Measurements from ENCODE around the gene SHISA5. TPM values are rescaled to one million over a fixed set of nuclear protein-coding genes. Genes with fewer than 3 reads are reported as not detected.
"Not testable (repeated sequence)": the region's sequence is repeated elsewhere in the genome, so short reads cannot be mapped to it uniquely, and the experiment has no call there.

SHISA5 gene
- total and polyA plus RNA-seq, 9 donors, result 59.7 to 150 (median 118) TPM

- no peaks in the 10 kb centered on the region for H3K36me3 ChIP-seq
- no peaks in the 10 kb centered on the region for H3K4me1 ChIP-seq (ENCODE audit: insufficient read depth)
- H3K4me3 ChIP-seq, result no peak overlapping the region
- H3K9me3 ChIP-seq, result no peaks in the 10 kb centered on the region
- WGBS, 3 donors, result 96 to 98% (median 96%) methylated on average over 4 of the region's 4 CpGs
- TF ChIP-seq EP300 (IDR thresholded peaks at IDR 0.05) (no peak), POLR2A (IDR thresholded peaks at IDR 0.05) (no peak), CTCF (IDR thresholded peaks at IDR 0.05) (no peak)
- H3K27ac ChIP-seq, result no peak overlapping the region
- DNase-seq, result no peak
- intact Hi-C loops (cut with DNase I), result no loop called here
- H3K27me3 ChIP-seq, result no peaks in the 10 kb centered on the region
These were observed 31.6 kb upstream of the SHISA5 start for GRCh38 chr3:48535578-48535977.

GRCh38 chr3:48532977-48533337, 29.0 kb upstream of the SHISA5 start:
- Histone ChIP-seq H3K4me3 (no peak overlapping the region), H3K27ac (no peak overlapping the region), H3K9me3 (no peaks in the 10 kb centered on the region), H3K36me3 (no peaks in the 10 kb centered on the region), H3K4me1 (ENCODE audit: insufficient read depth) (no peaks in the 10 kb centered on the region), H3K27me3 (no peaks in the 10 kb centered on the region)
- DNase-seq, result no peak
- intact Hi-C loops (cut with DNase I), result no loop called here
- WGBS, 3 donors, result 88 to 97% (median 88%) methylated on average over 2 of the region's 2 CpGs
- TF ChIP-seq EP300 (IDR thresholded peaks at IDR 0.05), result no peak

- no peak overlapping the region for H3K4me3 ChIP-seq
- H3K27ac ChIP-seq, result no peak overlapping the region
- H3K9me3 ChIP-seq, result no peaks in the 10 kb centered on the region
- no peak for TF ChIP-seq CTCF (IDR thresholded peaks at IDR 0.05)
- TF ChIP-seq POLR2A (IDR thresholded peaks at IDR 0.05), result no peak
- TF ChIP-seq EP300 (IDR thresholded peaks at IDR 0.05), result no peak
- H3K4me1 ChIP-seq (ENCODE audit: insufficient read depth), result no peaks in the 10 kb centered on the region
- H3K36me3 ChIP-seq, result no peaks in the 10 kb centered on the region
- 95% methylated on average over 6 of the region's 6 CpGs for WGBS, 3 donors
- DNase-seq, result no peak
- no peaks in the 10 kb centered on the region for H3K27me3 ChIP-seq
- intact Hi-C loops (cut with DNase I), result no loop called here
These were observed 28.4 kb upstream of the SHISA5 start for GRCh38 chr3:48532271-48532976.

- 97 to 99% (median 97%) methylated on average over 4 of the region's 4 CpGs for WGBS, 3 donors
- intact Hi-C loops (cut with DNase I); H3K27me3 ChIP-seq; H3K36me3 ChIP-seq; DNase-seq; H3K9me3 ChIP-seq; H3K4me3 ChIP-seq; H3K27ac ChIP-seq; H3K4me1 ChIP-seq (ENCODE audit: insufficient read depth): not testable (repeated sequence)
These were observed 26.7 kb upstream of the SHISA5 start for GRCh38 chr3:48530701-48531100.

- no peaks in the 10 kb centered on the region for H3K4me1 ChIP-seq (ENCODE audit: insufficient read depth)
- no peaks in the 10 kb centered on the region for H3K27me3 ChIP-seq
- intact Hi-C loops (cut with DNase I), result no loop called here
- no peak for DNase-seq
- H3K9me3 ChIP-seq, result no peaks in the 10 kb centered on the region
- no peak overlapping the region for H3K4me3 ChIP-seq
- no peaks in the 10 kb centered on the region for H3K36me3 ChIP-seq
- no peak for TF ChIP-seq CTCF (IDR thresholded peaks at IDR 0.05)
- 84 to 91% (median 91%) methylated on average over 3 of the region's 3 CpGs for WGBS, 3 donors
- no peak overlapping the region for H3K27ac ChIP-seq
These were observed 24.8 kb upstream of the SHISA5 start for GRCh38 chr3:48528754-48529153.

All from ovary (tissue), 9 donors.